Testis (tissue), 5 donors: ENCODE results near the gene PTPRR. TPM values are rescaled to one million over a fixed set of nuclear protein-coding genes. Genes with fewer than 3 reads are reported as not detected.
A peak's percentile ranks its signal among the peaks of the same experiment; 100 is the strongest.

Experiments
- DNase-seq: peaks from one replicate; pipeline ENCODE4 v3.0.0-alpha.2; 2019
- H3K27ac ChIP-seq, 2 donors: fragments of 200-600 bp; sonication (generic); one replicate each; pipeline ENCODE4 v1.5.1; 2019
- H3K27me3 ChIP-seq: fragments of 200-600 bp; sonication (generic); one replicate; pipeline ENCODE4 v1.5.1; 2019
- H3K36me3 ChIP-seq: fragments of 200-600 bp; sonication (generic); one replicate; pipeline ENCODE4 v1.5.1; 2017; ENCODE audit warnings: low read depth; ENCODE audit errors: missing control alignments
- H3K4me1 ChIP-seq: fragments of 200-600 bp; sonication (generic); one replicate; pipeline ENCODE4 v1.5.1; 2019
- H3K4me3 ChIP-seq, 2 donors: fragments of 200-600 bp; sonication (generic); one replicate each; pipeline ENCODE4 v1.5.1; 2017 to 2019
- H3K9me3 ChIP-seq: fragments of 200-600 bp; sonication (generic); one replicate; pipeline ENCODE4 v1.5.1; 2017
- CTCF ChIP-seq, 3 experiments: fragments of 450-650 bp in 2 of 3; fragments of 200-600 bp in 1 of 3; sonication (generic) in 1 of 3; IDR thresholded peaks; one replicate each; pipeline ENCODE4 v1.5.1; 2016 to 2019; ENCODE audit warnings: antibody characterized with exemption in 3 of 3, mild to moderate bottlenecking in 2 of 3, moderate library complexity in 1 of 3
- POLR2A ChIP-seq: fragments of 450-650 bp; IDR thresholded peaks from one replicate; pipeline ENCODE4 v1.6.1; 2017; ENCODE audit warnings: antibody characterized with exemption, mild to moderate bottlenecking, moderate library complexity
- whole genome bisulfite sequencing, 2 donors: methylation state at CpG; one replicate each; pipeline ENCODE4 v1.1.5; 2018; 5-methylcytosine and 5-hydroxymethylcytosine counted together
- intact Hi-C: fragments of 100-400 bp; cut with DNase I; formaldehyde crosslinking; loops from one replicate; pipeline ENCODE4 v1.15.1; 2023; ENCODE audit warnings: low total_unique reads
- long read RNA-seq, 2 donors: transcript quantifications; one replicate each; lab custom pipeline, GENCODE V29; 2026
- polyA plus RNA-seq: library from polyadenylated mRNA; stranded (reverse); fragments of 350-450 nt; fragmentation: Illumina TruSeq; extraction: RNeasy Lipid Tissue Mini Kit (QIAGEN cat#74804); gene quantifications from one replicate; pipeline ENCODE4 v1.2.3, GENCODE V29; 2014; ENCODE audit warnings: low read depth, low replicate concordance; ENCODE audit not compliant: insufficient read depth
- total RNA-seq, 2 donors: library from RNA; depleted of rRNA; stranded (reverse); fragments of >200 nt; gene quantifications; one replicate each; pipeline ENCODE4 v1.2.3, GENCODE V29; 2016

Gene PTPRR, protein sequence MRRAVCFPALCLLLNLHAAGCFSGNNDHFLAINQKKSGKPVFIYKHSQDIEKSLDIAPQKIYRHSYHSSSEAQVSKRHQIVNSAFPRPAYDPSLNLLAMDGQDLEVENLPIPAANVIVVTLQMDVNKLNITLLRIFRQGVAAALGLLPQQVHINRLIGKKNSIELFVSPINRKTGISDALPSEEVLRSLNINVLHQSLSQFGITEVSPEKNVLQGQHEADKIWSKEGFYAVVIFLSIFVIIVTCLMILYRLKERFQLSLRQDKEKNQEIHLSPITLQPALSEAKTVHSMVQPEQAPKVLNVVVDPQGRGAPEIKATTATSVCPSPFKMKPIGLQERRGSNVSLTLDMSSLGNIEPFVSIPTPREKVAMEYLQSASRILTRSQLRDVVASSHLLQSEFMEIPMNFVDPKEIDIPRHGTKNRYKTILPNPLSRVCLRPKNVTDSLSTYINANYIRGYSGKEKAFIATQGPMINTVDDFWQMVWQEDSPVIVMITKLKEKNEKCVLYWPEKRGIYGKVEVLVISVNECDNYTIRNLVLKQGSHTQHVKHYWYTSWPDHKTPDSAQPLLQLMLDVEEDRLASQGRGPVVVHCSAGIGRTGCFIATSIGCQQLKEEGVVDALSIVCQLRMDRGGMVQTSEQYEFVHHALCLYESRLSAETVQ
- total RNA-seq, result under 1 TPM; 0.24 to 0.43 TPM
- polyA plus RNA-seq, result 0.16 TPM
- long read RNA-seq, donor 1, result 0 reads
- long read RNA-seq, donor 2, result 0 reads

- no peaks in the 10 kb centered on the region for H3K9me3 ChIP-seq
- WGBS, 2 donors, result 1 to 3% methylated on average over 15 to 29 of the region's 29 CpGs
- H3K27me3 ChIP-seq, result no peaks in the 10 kb centered on the region
- peak within 1 kb of the TSS; percentile 36 to 37 for H3K4me3 ChIP-seq
- DNase-seq, result peak; percentile 29
- H3K4me1 ChIP-seq, result peaks cover 4% of the 10 kb centered on the region
- intact Hi-C loops, result no loop called here
- H3K27ac ChIP-seq, result no peak within 1 kb of the TSS
- no peak for TF ChIP-seq POLR2A
- no peak for TF ChIP-seq CTCF (IDR thresholded peaks at IDR 0.05)
- no peaks in the 10 kb centered on the region for H3K36me3 ChIP-seq
Observed at GRCh38 chr12:70920251-70920851, at the start of gene PTPRR. Gene PTPRR (minus strand): TSS chr12:70920738. CDS start chr12:70920390, 348 bp downstream.

DNA sequence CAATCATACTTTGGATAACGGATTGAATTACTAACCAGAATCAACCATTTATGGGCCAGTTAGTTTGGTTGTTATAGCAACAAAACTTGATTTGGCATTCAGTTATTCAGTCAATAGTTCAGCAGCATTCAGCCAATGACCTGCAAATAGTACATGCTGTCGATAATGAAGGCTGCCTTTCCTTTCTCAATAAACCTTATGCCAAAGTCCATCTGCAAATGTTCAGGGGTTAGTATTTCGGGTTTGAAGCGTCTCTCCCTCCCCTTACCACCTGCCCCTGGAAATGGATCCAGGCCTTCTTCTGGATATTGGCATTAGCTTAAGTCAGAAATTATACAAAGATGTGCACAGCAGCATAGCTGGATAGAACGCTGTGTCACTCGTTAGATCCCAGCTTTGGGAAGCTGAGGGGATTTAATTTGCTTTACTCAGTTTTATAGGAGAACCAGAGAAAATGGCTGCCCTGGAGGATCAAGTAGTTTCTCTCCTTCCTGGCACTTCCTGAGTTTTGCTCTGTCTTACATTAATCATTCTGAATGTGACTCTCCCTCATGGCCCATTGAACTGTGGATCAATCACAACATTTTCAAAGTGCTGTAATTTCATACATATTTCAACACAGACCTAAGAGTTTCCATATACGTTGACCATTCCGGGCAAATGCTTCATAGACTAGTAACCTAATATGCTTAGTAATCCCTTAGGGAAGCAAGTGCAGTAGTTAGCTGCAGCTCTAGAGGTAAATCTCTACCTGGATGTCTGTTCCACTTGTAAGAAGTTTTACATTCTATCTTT is 46.7 kb upstream of the PTPRR start:
- Histone ChIP-seq H3K27me3 (no peaks in the 10 kb centered on the region), H3K27ac (no peak overlapping the region), H3K36me3 (no peaks in the 10 kb centered on the region), H3K4me3 (no peak overlapping the region), H3K9me3 (no peaks in the 10 kb centered on the region), H3K4me1 (no peaks in the 10 kb centered on the region)
- TF ChIP-seq CTCF (IDR thresholded peaks at IDR 0.05) (no peak), POLR2A (no peak)
- no peak for DNase-seq
- WGBS, 2 donors, result 82 to 88% methylated on average over 8 of the region's 8 CpGs
- intact Hi-C loops, result no loop called here

GRCh38 chr12:70966046-70966445 is 45.5 kb upstream of the PTPRR start:
- Histone ChIP-seq H3K4me3 (no peak overlapping the region), H3K27me3 (no peaks in the 10 kb centered on the region)
- intact Hi-C loops, result no loop called here

More at GRCh38 chr12:70966046-70966445, 45.5 kb upstream of the PTPRR start:
- WGBS, 2 donors, result 90 to 92% methylated on average over 2 of the region's 2 CpGs
- H3K36me3 ChIP-seq, result no peaks in the 10 kb centered on the region
- no peak overlapping the region for H3K27ac ChIP-seq
- no peaks in the 10 kb centered on the region for H3K4me1 ChIP-seq
- DNase-seq, result no peak
- H3K9me3 ChIP-seq, result no peaks in the 10 kb centered on the region
- no peak for TF ChIP-seq POLR2A
- no peak for TF ChIP-seq CTCF (IDR thresholded peaks at IDR 0.05)
